Left renal pelvis (tissue), 4 donors: ENCODE data around the gene DOCK9. TPM values are rescaled to one million over a fixed set of nuclear protein-coding genes. Genes with fewer than 3 reads are reported as not detected.
"Not testable (repeated sequence)": the region's sequence is repeated elsewhere in the genome, so short reads cannot be mapped to it uniquely, and the experiment has no call there.

ENCODE experiments used
- DNase-seq, 4 donors: peaks; one replicate each; pipeline ENCODE4 v3.0.0-alpha.2; 2013; ENCODE audit warnings: low read depth in 4 of 4, low spot score in 3 of 4
- polyA plus RNA-seq, 4 donors: library from polyadenylated mRNA; unstranded; fragments of 120-200 nt; gene quantifications; one replicate each; pipeline ENCODE4 v1.2.1, GENCODE V29; 2013; ENCODE audit not compliant: insufficient read length in 4 of 4

DOCK9 gene
- polyA plus RNA-seq, 4 donors = 56.8 to 65.5 (median 64.8) TPM

- no peak for DNase-seq
Measured at GRCh38 chr13:98922306-98922705, 55.6 kb downstream of the DOCK9 start.

- DNase-seq = no peak
Measured at GRCh38 chr13:98921786-98922185, 56.1 kb downstream of the DOCK9 start.

- DNase-seq = no peak
Measured at GRCh38 chr13:98921015-98921580, 56.8 kb downstream of the DOCK9 start.

GRCh38 chr13:98919566-98919965, 58.3 kb downstream of the DOCK9 start:
- DNase-seq = no peak

- DNase-seq = no peak
Measured at GRCh38 chr13:98918771-98919170, 59.1 kb downstream of the DOCK9 start.

GRCh38 chr13:98917116-98917515, 60.7 kb downstream of the DOCK9 start:
- DNase-seq = no peak

- no peak for DNase-seq
Measured at GRCh38 chr13:98916403-98916802, 61.5 kb downstream of the DOCK9 start.

GRCh38 chr13:98915981-98916380, 61.9 kb downstream of the DOCK9 start:
- DNase-seq = no peak

GRCh38 chr13:98915563-98915962, 62.3 kb downstream of the DOCK9 start:
- no peak for DNase-seq

- no peak for DNase-seq
Measured at GRCh38 chr13:98913741-98914140, 64.1 kb downstream of the DOCK9 start.

GRCh38 chr13:98912846-98913245, 65.0 kb downstream of the DOCK9 start:
- DNase-seq = no peak

- no peak for DNase-seq
Measured at GRCh38 chr13:98910501-98910951, 67.3 kb downstream of the DOCK9 start.

- no peak for DNase-seq
Measured at GRCh38 chr13:98909016-98909415, 68.8 kb downstream of the DOCK9 start.

- no peak for DNase-seq
Measured at GRCh38 chr13:98906746-98907502, 70.9 kb downstream of the DOCK9 start.

GRCh38 chr13:98905199-98905598, 72.7 kb downstream of the DOCK9 start:
- no peak for DNase-seq

GRCh38 chr13:98900442-98900841, 77.4 kb downstream of the DOCK9 start:
- no peak for DNase-seq

- no peak for DNase-seq
Measured at GRCh38 chr13:98897706-98898105, 80.2 kb downstream of the DOCK9 start.

- no peak for DNase-seq
Measured at GRCh38 chr13:98896868-98897144, 81.1 kb downstream of the DOCK9 start.

GRCh38 chr13:98896083-98896867, 81.6 kb downstream of the DOCK9 start:
- no peak for DNase-seq

GRCh38 chr13:98894814-98895213, 83.0 kb downstream of the DOCK9 start:
- DNase-seq = not testable (repeated sequence)

- no peak for DNase-seq
Measured at GRCh38 chr13:98893371-98893770, 84.5 kb downstream of the DOCK9 start.

- DNase-seq = peak in 1 of 4 donors; percentile 22
Measured at GRCh38 chr13:98892821-98893220, 85.0 kb downstream of the DOCK9 start.
